GM12878 (cell line): ENCODE measurements around the gene RNF220.

Experiments used
- CHD1 ChIP-seq: IDR thresholded peaks from 2 replicates; pipeline ENCODE4 v1.6.1; 2012; ENCODE audit warnings: low read depth, low read length, improper control_type of control experiment
- CTCF ChIP-seq, 3 experiments: IDR thresholded peaks in 2 of 3; conservative IDR thresholded peaks in 1 of 3; 2 replicates each; pipeline ENCODE4 v1.5.1; 2011; ENCODE audit warnings: low read depth in 3 of 3, low read length in 3 of 3, mild to moderate bottlenecking in 3 of 3, control low read depth in 2 of 3, moderate library complexity in 2 of 3, inconsistent platforms in 1 of 3, mixed read lengths in 1 of 3; ENCODE audit not compliant: control insufficient read depth in 2 of 3, insufficient read depth in 1 of 3; ENCODE audit errors: extremely low read depth in 1 of 3
- EGR1 ChIP-seq, 2 experiments: IDR thresholded peaks; 1 replicate in 1 of 2; 2 replicates in 1 of 2; pipeline ENCODE4 v1.6.1; 2011 to 2012; ENCODE audit warnings: low read depth in 2 of 2, low read length in 2 of 2, borderline replicate concordance in 1 of 2, mild to moderate bottlenecking in 1 of 2, moderate library complexity in 1 of 2
- EP300 ChIP-seq, 2 experiments: fragments of 150-350 bp in 1 of 2; IDR thresholded peaks; 2 replicates each; pipeline ENCODE4 v1.6.1; 2011 to 2012; ENCODE audit warnings: low read depth in 2 of 2, low read length in 2 of 2, borderline replicate concordance in 1 of 2, improper control_type of control experiment in 1 of 2, inconsistent platforms in 1 of 2; ENCODE audit not compliant: control insufficient read depth in 1 of 2
- HDAC2 ChIP-seq: fragments of 200-600 bp; sonication (generic); IDR thresholded peaks from 2 replicates; pipeline ENCODE4 v1.6.1; 2017
- IRF3 ChIP-seq: fragments of 450-650 bp; IDR thresholded peaks from 2 replicates; pipeline ENCODE4 v1.6.1; 2014; ENCODE audit warnings: mild to moderate bottlenecking
- NFXL1 ChIP-seq: fragments of 450-650 bp; IDR thresholded peaks from 2 replicates; pipeline ENCODE4 v1.6.1; 2017; ENCODE audit warnings: antibody characterized with exemption, mild to moderate bottlenecking, borderline replicate concordance
- POLR2A ChIP-seq: IDR thresholded peaks from 2 replicates; pipeline ENCODE4 v1.6.1; 2011; ENCODE audit warnings: low read depth, mild to moderate bottlenecking, low read length
- RBBP5 ChIP-seq: fragments of 200-600 bp; sonication (generic); conservative IDR thresholded peaks from 2 replicates; pipeline ENCODE4 v1.6.1; 2016
- SP1 ChIP-seq: IDR thresholded peaks from one replicate; pipeline ENCODE4 v1.6.1; 2011; ENCODE audit warnings: low read depth, low read length
- TAF1 ChIP-seq: IDR thresholded peaks from 2 replicates; pipeline ENCODE4 v1.6.1; 2011; ENCODE audit warnings: mild to moderate bottlenecking, low read depth, low read length, borderline replicate concordance
- TCF3 ChIP-seq: IDR thresholded peaks from 2 replicates; pipeline ENCODE4 v1.6.1; 2012; ENCODE audit warnings: low read depth, mild to moderate bottlenecking, low read length, borderline replicate concordance; ENCODE audit not compliant: insufficient read depth
- ZNF217 ChIP-seq: fragments of 450-650 bp; IDR thresholded peaks from 2 replicates; pipeline ENCODE4 v1.6.1; 2017; ENCODE audit warnings: antibody characterized with exemption, mild to moderate bottlenecking
- ZZZ3 ChIP-seq: IDR thresholded peaks from 2 replicates; pipeline ENCODE4 v1.6.1; 2011; ENCODE audit warnings: low read depth; ENCODE audit not compliant: control insufficient read depth, insufficient read length

DNA sequence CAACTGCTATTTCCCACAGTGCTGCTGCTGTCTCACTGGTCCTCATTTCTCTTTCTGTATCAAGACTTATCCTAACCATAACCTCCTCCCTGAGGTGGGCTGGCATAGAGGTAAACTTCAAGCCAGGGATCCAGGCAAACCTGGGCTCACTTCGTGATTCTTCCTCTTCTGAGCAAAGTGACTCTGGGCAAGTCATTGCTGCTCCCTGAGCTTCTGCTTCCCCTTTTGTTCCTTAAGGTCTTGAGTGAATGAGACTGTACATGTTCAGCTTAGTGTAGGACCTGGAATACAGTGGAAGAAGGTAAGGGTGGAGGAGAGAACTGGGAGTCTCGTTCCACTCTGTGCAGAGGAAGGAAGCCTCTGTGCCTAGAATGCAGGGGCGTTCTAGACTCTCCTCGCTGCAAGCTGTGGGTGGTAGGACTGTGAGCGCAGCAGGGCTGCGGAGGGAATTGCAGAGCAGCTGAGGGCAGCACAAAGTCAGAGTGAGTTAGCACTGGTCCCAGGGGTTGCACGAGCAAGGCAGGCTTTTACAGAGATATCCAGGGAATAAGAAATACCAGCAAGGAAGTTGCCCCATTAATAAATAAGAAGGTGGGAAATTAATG is 38.6 kb upstream of the RNF220 start:
- TF ChIP-seq EGR1 (IDR thresholded peaks at IDR 0.05; ENCODE audit: borderline replicate concordance in 1 of 2, low read depth in 2 of 2, low read length in 2 of 2) (no peak), CHD1 (no peak), ZNF217 (no peak), CTCF (IDR thresholded peaks at IDR 0.05 in 2 of 3, conservative IDR thresholded peaks at IDR 0.05 in 1 of 3; ENCODE audit: control insufficient read depth in 2 of 3, extremely low read depth in 1 of 3, insufficient read depth in 1 of 3, low read depth in 3 of 3, low read length in 3 of 3) (no peak), ZZZ3 (no peak), SP1 (no peak), POLR2A (no peak), TAF1 (no peak), HDAC2 (no peak), TCF3 (no peak), EP300 (IDR thresholded peaks at IDR 0.05; ENCODE audit: borderline replicate concordance in 1 of 2, control insufficient read depth in 1 of 2, low read depth in 2 of 2, low read length in 2 of 2) (no peak), RBBP5 (no peak), IRF3 (no peak), NFXL1 (no peak)
